RCC 7860 (cell line): ENCODE data around the gene ATF6.

ENCODE experiments used
- DNase-seq: peaks from one replicate; pipeline ENCODE4 v3.0.0-alpha.2; 2015; ENCODE audit warnings: low spot score
- FAIRE-seq: peaks from 2 replicates; lab custom pipeline; 2012; peaks lifted over from hg19 to GRCh38; lab: Jason Lieb, UNC

The ATF6 gene

DNA sequence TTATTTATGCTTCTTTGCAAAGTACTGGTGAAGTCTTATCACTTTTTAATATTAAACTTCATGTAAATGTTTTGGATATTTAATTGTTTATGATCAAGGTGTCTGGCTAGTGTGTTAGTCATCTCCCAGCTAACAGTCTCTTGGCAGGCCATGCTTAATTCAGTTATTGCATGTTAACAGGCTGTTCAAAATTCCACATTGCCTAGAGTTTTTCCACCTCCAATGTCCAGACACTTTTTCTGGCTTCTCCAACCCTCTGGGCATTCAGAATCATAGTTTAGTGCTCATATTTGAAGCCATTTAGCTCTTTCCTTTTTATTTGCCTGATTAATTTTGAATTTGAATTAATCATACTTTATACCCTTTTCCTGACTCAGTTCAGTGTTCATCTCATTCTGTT lies 188.3 kb downstream of the ATF6 start:
- no peak for FAIRE-seq
- DNase-seq = no peak

- DNase-seq = no peak
- FAIRE-seq = no peak
Observed at GRCh38 chr1:161955606-161956005, 189.5 kb downstream of the ATF6 start.

- DNase-seq = no peak
- no peak for FAIRE-seq
Observed at GRCh38 chr1:161956097-161956496, 190.0 kb downstream of the ATF6 start.

DNA sequence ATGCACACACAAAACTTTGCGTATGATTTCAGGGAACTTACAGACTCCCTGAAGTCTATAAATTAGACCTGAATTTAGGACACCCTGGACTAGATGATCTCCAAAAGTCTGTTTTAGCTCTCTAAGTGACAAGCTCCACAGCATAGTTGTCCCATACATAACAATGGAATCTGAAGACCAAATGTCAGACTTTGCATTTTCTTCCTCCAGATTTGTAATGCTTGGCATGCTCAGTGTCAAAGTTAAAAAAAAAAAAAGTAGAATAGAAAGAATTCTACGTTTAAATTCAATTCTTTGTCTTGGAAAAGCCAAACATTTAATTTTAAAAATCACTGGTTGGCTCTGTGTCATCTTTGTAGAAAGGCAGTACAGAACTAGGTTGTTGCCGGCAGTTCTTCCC lies 190.8 kb downstream of the ATF6 start:
- no peak for DNase-seq
- FAIRE-seq = no peak

DNA sequence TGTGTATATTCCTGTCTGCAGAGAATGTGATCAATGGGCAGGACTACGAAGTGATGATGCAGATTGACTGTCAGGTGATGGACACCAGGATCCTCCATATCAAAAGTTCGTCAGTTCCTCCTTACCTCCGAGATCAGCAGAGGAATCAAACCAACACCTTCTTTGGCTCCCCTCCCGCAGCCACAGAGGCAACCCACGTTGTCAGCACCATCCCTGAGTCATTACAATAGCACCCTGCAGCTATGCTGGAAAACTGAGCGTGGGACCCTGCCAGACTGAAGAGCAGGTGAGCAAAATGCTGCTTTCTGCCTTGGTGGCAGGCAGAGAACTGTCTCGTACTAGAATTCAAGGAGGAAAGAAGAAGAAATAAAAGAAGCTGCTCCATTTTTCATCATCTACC lies 192.3 kb downstream of the ATF6 start:
- DNase-seq (no peak), FAIRE-seq (no peak)

- DNase-seq = peak; percentile 76
- peak; percentile 90 for FAIRE-seq
Observed at GRCh38 chr1:161962091-161962887, 196.2 kb downstream of the ATF6 start.

GRCh38 chr1:161966067-161966466 lies 199.9 kb downstream of the ATF6 start:
- DNase-seq = no peak
- FAIRE-seq = no peak

GRCh38 chr1:161970036-161970435 lies 203.9 kb downstream of the ATF6 start:
- FAIRE-seq = no peak
- DNase-seq = no peak

GRCh38 chr1:161970633-161971032 lies 204.5 kb downstream of the ATF6 start:
- DNase-seq (no peak), FAIRE-seq (no peak)

DNA sequence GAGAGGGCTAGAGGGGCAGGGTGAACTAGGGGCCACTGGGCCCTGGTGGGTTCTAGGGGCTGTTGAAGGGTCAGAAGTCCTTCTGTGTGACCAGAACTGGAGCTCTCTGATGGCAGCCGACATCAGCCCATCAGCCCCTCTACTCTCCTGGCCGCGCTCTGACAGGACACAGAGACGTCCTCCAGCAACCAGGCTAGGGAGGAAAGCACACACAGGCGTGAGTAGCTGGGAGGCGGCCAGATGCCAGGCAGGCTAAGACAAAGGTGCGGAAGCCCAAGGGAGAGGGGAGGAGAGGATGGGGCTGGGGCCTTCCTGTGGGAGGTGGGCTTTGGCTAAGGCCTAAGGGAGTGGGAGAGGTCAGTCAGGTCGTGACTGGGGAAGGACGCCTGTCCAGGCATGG lies 206.7 kb downstream of the ATF6 start:
- no peak for FAIRE-seq

DNA sequence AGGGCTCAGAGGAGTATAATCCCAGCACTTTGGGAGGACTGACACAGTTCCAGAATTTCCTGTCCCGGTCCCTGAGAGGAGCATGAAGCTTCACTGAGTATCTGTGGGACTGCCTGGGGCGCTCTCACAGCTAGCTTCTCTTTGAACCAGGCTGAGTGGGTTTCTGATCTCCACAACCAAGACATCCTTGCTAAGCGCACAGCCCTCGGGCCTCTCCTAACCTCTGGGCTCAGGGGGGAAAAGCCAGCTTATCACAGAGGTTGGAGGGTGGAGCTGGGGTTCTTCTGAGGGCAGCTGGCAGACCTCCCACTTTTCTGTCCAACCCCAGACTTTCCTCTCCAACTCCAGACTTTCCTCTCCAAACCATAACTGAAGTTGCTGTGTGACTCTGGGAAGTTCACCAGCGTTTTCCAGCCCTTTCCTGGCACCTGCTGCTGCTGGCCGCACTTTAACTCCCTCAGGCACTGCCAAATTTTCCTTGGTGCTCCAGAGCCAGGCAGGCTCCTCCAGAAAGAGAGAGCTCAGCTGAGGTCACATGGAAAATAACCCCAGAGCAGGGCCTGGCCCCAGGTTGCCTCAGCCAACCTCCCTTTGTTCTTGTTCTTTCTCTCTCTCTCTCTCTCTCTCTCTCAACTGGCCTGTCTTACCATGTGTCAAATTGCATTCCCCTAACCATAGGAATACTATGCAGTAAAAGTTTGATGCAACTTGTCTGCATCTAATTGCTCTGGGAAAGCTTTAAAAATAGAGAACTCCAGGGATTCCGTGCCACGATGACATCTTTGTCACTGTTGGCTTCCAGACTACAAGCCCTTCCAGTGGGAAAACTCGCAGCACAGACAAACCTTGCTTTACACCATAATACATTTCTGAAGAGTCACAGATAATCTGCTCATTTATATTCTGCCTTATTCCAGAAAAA lies 208.1 kb downstream of the ATF6 start:
- no peak for DNase-seq
- FAIRE-seq = no peak

More for the DNA sequence above, 206.7 kb downstream of the ATF6 start:
- no peak for DNase-seq

DNA sequence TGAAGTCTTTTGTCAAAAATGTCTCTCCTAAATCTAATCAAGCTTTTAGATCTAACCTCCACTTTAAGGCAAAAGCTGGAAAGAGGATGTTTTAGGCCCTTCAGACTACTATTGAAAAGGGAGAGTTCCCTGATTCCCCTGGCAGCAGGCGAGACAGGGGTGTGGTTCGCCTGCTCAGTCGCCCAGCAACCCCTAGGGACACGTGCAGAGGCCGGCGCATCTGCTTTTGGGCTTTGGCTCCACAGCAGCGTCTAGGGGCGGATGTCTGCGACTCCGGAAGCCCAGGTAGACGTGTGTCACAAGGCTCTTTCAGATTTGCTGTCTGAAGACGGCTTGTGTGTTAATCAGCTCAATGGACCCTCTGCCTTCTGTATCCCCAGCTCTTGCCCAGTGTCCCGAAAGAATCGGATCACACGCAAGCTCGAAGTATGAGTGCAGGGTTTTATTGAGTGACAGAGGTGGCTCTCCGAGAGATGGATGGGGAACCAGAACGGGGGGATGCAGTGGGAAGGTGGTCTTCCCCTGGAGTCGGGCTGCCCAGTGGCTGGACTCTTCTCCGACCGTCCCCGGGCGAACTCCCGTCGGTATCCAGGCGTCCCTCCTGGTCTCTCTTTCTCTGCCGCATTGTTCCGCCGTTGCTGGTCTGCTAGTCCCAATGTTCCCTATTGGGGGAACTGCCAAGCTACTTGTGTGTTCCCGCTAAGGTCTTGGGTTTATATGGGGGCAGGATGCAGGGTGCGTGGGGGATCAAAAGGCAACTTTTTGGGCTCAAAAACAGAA lies 212.1 kb downstream of the ATF6 start:
- no peak for FAIRE-seq
- DNase-seq = no peak

DNA sequence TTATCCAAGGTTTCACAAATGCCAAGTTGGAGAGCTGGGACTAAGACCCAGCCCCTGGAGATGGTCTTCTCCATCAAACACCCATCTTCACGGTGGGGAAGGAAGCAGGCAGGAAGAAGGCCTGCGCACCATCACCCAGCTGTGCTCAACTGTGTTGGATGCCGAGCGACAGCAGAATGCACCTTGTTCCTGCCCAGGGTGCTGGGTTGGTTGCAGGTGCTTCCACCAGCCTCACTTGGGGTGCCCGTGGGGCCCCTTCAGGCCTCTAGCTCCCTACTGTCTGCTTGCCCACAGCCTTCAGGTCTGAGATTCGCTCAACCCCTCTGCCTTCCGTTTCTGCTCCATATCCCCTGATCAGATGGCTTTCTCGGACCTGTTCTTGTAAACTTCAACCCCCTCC lies 215.0 kb downstream of the ATF6 start:
- FAIRE-seq (no peak), DNase-seq (no peak)

- DNase-seq (no peak), FAIRE-seq (no peak)
Observed at GRCh38 chr1:161981735-161982506, 215.8 kb downstream of the ATF6 start.

DNA sequence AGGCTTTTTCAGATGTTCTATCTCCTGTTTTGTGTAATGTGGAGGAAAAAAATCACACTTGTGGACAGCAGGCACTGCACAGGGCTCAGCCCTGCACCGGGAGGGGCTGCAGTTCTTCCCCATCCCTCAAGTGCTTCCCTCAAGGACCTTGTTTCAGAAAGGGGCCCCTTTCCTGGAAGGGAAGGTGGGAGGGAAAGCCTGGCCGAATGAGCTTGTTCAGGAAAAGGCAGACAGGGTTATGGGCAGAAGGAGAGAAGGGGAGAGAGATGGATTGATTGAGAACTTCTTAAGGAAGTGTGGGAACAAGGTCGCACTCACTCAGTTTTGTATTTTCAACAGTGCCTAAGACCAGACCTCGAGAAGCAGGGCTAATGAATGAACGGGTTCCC lies 216.4 kb downstream of the ATF6 start:
- FAIRE-seq (no peak), DNase-seq (no peak)

- no peak for FAIRE-seq
- no peak for DNase-seq
Observed at GRCh38 chr1:161982917-161983316, 216.8 kb downstream of the ATF6 start.

- no peak for DNase-seq
- no peak for FAIRE-seq
Observed at GRCh38 chr1:161983725-161984124, 217.6 kb downstream of the ATF6 start.

GRCh38 chr1:161985301-161985822 lies 219.2 kb downstream of the ATF6 start:
- no peak for DNase-seq
- FAIRE-seq = no peak

GRCh38 chr1:161986328-161986727 lies 220.2 kb downstream of the ATF6 start:
- FAIRE-seq (no peak), DNase-seq (no peak)

DNA sequence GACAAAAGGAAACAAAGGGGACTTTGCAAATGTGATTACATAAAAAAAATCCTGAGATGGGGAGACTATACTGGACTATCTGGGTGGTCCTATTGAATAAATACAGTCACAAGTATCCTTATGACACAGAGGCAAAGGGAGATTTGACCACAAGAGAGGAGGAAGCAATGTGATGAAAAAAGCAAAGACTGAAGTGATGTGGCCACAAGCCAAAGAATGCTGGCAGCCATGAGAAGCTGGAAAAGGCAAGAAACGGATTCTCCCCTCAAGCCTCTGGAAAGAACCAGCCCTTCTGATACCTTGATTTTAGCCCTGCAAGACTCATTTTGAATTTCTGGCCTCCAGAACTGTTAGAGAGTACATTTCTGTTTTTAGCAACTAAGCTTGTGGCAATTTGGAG lies 221.2 kb downstream of the ATF6 start:
- no peak for DNase-seq
- no peak for FAIRE-seq
